Endothelial cell of umbilical vein (primary cell): Measurements from ENCODE around the gene TERF2IP. TPM values are rescaled to one million over a fixed set of nuclear protein-coding genes. Genes with fewer than 3 reads are reported as not detected.

Experiments used
- Bru-seq: library from RNA; stranded (reverse); fragments of 400-500 nt; gene quantifications from one replicate; lab custom pipeline; 2021; lab: Mats Ljungman, UMichigan
- BruChase-seq, 2 experiments: library from RNA; stranded (reverse); fragments of 400-500 nt; gene quantifications; one replicate each; lab custom pipeline; 2021; lab: Mats Ljungman, UMichigan
- BruUV-seq: library from RNA; stranded (reverse); fragments of 400-500 nt; replicated peaks from 2 replicates; lab custom pipeline; 2021; lab: Mats Ljungman, UMichigan
- CTCF ChIA-PET: fragments of 300-600, 350-600 bp; sonication (Branson Sonifier 250); formaldehyde crosslinking; loops from one replicate; lab custom pipeline; 2021; ENCODE audit warnings: antibody characterized with exemption, inconsistent platforms; lab: Charles Lee
- POLR2A ChIA-PET: fragments of 300-600, 350-600 bp; sonication (Branson Sonifier 250); formaldehyde crosslinking; loops from one replicate; lab custom pipeline; 2021; ENCODE audit warnings: antibody characterized with exemption, inconsistent platforms; lab: Charles Lee
- DNase-seq: peaks from one replicate; pipeline ENCODE4 v3.0.0-alpha.2; 2011; ENCODE audit warnings: low read depth, low spot score
- FAIRE-seq: peaks from 2 replicates; lab custom pipeline; 2011; peaks lifted over from hg19 to GRCh38; lab: Jason Lieb, UNC
- H2AFZ ChIP-seq: 2 replicates; pipeline ENCODE4 v1.6.0; 2012; ENCODE audit warnings: low read depth, low read length, control low read depth, inconsistent platforms
- H3K27ac ChIP-seq: 2 replicates; pipeline ENCODE4 v1.5.1; 2011; ENCODE audit warnings: low read depth, mild to moderate bottlenecking, control low read depth, low read length, moderate library complexity; ENCODE audit not compliant: insufficient read depth
- H3K27me3 ChIP-seq, 2 experiments: 2 replicates each; pipeline versions ENCODE4 v1.6.0 to v1.6.1; 2011; ENCODE audit warnings: low read length in 2 of 2, mixed read lengths in 1 of 2; ENCODE audit not compliant: control insufficient read depth in 2 of 2, insufficient read depth in 2 of 2
- H3K36me3 ChIP-seq, 2 experiments: 2 replicates in 1 of 2; 3 replicates in 1 of 2; pipeline ENCODE4 v1.5.1; 2011; ENCODE audit warnings: low read length in 2 of 2, mild to moderate bottlenecking in 1 of 2, moderate library complexity in 1 of 2; ENCODE audit not compliant: control insufficient read depth in 2 of 2, insufficient read depth in 2 of 2; ENCODE audit errors: extremely low read depth in 1 of 2
- H3K4me1 ChIP-seq: 3 replicates; pipeline ENCODE4 v1.5.1; 2011; ENCODE audit warnings: mild to moderate bottlenecking, low read length; ENCODE audit not compliant: control insufficient read depth, insufficient read depth; ENCODE audit errors: extremely low read depth
- H3K4me2 ChIP-seq: 2 replicates; pipeline ENCODE4 v1.6.1; 2011; ENCODE audit warnings: low read length, control low read depth, mixed read lengths; ENCODE audit not compliant: insufficient read depth
- H3K4me3 ChIP-seq, 3 experiments: fragments of 200-600 bp in 1 of 3; sonication (generic), shearing (Covaris generic) in 1 of 3; replicated peaks in 1 of 3; 2 replicates each; pipeline ENCODE4 v1.5.1; 2011 to 2016; ENCODE audit warnings: control low read depth in 3 of 3, low read length in 3 of 3, mild to moderate bottlenecking in 2 of 3, inconsistent platforms in 1 of 3, low read depth in 1 of 3, moderate library complexity in 1 of 3; ENCODE audit not compliant: insufficient read depth in 1 of 3
- H3K79me2 ChIP-seq: 2 replicates; pipeline ENCODE4 v1.6.0; 2012; ENCODE audit warnings: low read length, inconsistent platforms; ENCODE audit not compliant: control insufficient read depth, insufficient read depth
- H3K9ac ChIP-seq: replicated peaks from 2 replicates; pipeline ENCODE3; 2011; ENCODE audit warnings: low read length, control low read depth; ENCODE audit not compliant: insufficient read depth; ENCODE audit errors: extremely low read depth
- H3K9me1 ChIP-seq: replicated peaks from 3 replicates; pipeline ENCODE4 v1.6.0; 2011; ENCODE audit warnings: mild to moderate bottlenecking, low read length; ENCODE audit not compliant: control insufficient read depth, insufficient read depth; ENCODE audit errors: extremely low read depth
- H3K9me3 ChIP-seq: replicated peaks from 2 replicates; pipeline ENCODE4 v1.5.1; 2012; ENCODE audit warnings: low read length, inconsistent platforms; ENCODE audit not compliant: control insufficient read depth, insufficient read depth
- H4K20me1 ChIP-seq: replicated peaks from 2 replicates; pipeline ENCODE3; 2011; ENCODE audit warnings: mild to moderate bottlenecking, low read length; ENCODE audit not compliant: control insufficient read depth, insufficient read depth; ENCODE audit errors: extremely low read depth
- EZH2 ChIP-seq: IDR thresholded peaks from 2 replicates; pipeline ENCODE4 v1.6.1; 2012; ENCODE audit warnings: borderline replicate concordance, low read depth, mild to moderate bottlenecking, moderate library complexity, low read length, inconsistent platforms; ENCODE audit not compliant: severe bottlenecking
- FOS ChIP-seq: IDR thresholded peaks from 2 replicates; pipeline ENCODE4 v1.6.1; 2011; ENCODE audit warnings: mild to moderate bottlenecking, low read length, moderate library complexity, borderline replicate concordance; ENCODE audit not compliant: insufficient read depth
- GATA2 ChIP-seq: IDR thresholded peaks from 2 replicates; pipeline ENCODE4 v1.7.0; 2011; ENCODE audit warnings: low read depth, mild to moderate bottlenecking, moderate library complexity, mixed read lengths, low read length; ENCODE audit not compliant: insufficient read length, insufficient read depth
- JUN ChIP-seq: IDR thresholded peaks from 2 replicates; pipeline ENCODE4 v1.6.1; 2011; ENCODE audit warnings: borderline replicate concordance, low read depth; ENCODE audit not compliant: insufficient read length, insufficient read depth
- MYC ChIP-seq: IDR thresholded peaks from one replicate; pipeline ENCODE4 v1.6.1; 2011; ENCODE audit warnings: mild to moderate bottlenecking, low read depth, low read length
- POLR2A ChIP-seq: IDR thresholded peaks from 2 replicates; pipeline ENCODE4 v1.6.1; 2012; ENCODE audit warnings: low read depth, mild to moderate bottlenecking, control low read depth, low read length
- POLR2AphosphoS5 ChIP-seq: IDR thresholded peaks from 2 replicates; pipeline ENCODE4 v1.6.1; 2012; ENCODE audit warnings: low read depth, mild to moderate bottlenecking, control low read depth, low read length, moderate library complexity; ENCODE audit not compliant: insufficient read depth
- dilution Hi-C: fragments of 300-500 bp; cut with MboI; formaldehyde crosslinking; loops from one replicate; pipeline ENCODE4 v1.15.0; 2019; ENCODE audit warnings: low sequenced_read_pairs; ENCODE audit not compliant: extremely low pct_ligation_motif_present
- intact Hi-C: fragments of 100-400 bp; cut with micrococcal nuclease; formaldehyde crosslinking; loops from one replicate; pipeline ENCODE4 v1.10.0; 2022
- long read RNA-seq: library from polyadenylated mRNA; stranded (forward); transcript quantifications from one replicate; pipeline ENCODE4 v2.0.0, GENCODE V29; 2021
- polyA minus RNA-seq, 3 experiments: library from RNA; depleted of rRNA, polyadenylated mRNA; stranded (reverse); fragments of >200 nt; gene quantifications; 1 replicate in 1 of 3; 2 replicates in 2 of 3; pipeline ENCODE4 v1.2.3, GENCODE V29; 2011
- polyA plus RNA-seq, 4 experiments: library from polyadenylated mRNA; depleted of rRNA in 3 of 4; stranded (reverse) in 3 of 4; unstranded in 1 of 4; fragments of >200 nt; gene quantifications; 2 replicates each; pipeline versions ENCODE4 v1.2.1 to v1.2.3, GENCODE V29; 2011 to 2012; ENCODE audit warnings: missing spikeins in 1 of 4
- total RNA-seq: library from RNA; stranded (reverse); gene quantifications from 2 replicates; pipeline ENCODE4 v1.2.3, GENCODE V29; 2021
- TF ChIP-seq, protein P1 (sequence below), 2 donors: IDR thresholded peaks; 1 replicate in 1 of 2; 2 replicates in 1 of 2; pipeline ENCODE4 v1.5.1; 2011; ENCODE audit warnings: low read length in 2 of 2, mild to moderate bottlenecking in 2 of 2, moderate library complexity in 2 of 2, control low read depth in 1 of 2, inconsistent platforms in 1 of 2, low read depth in 1 of 2; ENCODE audit not compliant: insufficient read depth in 1 of 2; ENCODE audit errors: extremely low read depth in 1 of 2
- TF ChIP-seq, protein P2 (sequence below): IDR thresholded peaks from 2 replicates; pipeline ENCODE4 v1.6.1; 2011; ENCODE audit not compliant: insufficient read depth, insufficient read length

The TERF2IP gene, protein sequence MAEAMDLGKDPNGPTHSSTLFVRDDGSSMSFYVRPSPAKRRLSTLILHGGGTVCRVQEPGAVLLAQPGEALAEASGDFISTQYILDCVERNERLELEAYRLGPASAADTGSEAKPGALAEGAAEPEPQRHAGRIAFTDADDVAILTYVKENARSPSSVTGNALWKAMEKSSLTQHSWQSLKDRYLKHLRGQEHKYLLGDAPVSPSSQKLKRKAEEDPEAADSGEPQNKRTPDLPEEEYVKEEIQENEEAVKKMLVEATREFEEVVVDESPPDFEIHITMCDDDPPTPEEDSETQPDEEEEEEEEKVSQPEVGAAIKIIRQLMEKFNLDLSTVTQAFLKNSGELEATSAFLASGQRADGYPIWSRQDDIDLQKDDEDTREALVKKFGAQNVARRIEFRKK
- total RNA-seq (40.7 and 41.5 TPM in 2 replicates), polyA plus RNA-seq (17.3 and 19.0 TPM in 2 replicates), polyA minus RNA-seq (8.0 and 9.7 TPM in 2 replicates), Bru-seq, nascent RNA (percentile 89 among the genes with signal in this experiment), BruChase-seq, experiment 1, labeled RNA remaining after a 6-hour chase (percentile 89 among the genes with signal in this experiment), BruChase-seq, experiment 2, labeled RNA remaining after a 2-hour chase (percentile 92 among the genes with signal in this experiment)
- 23.6 and 25.3 TPM in 2 replicates for polyA plus RNA-seq (2011; cell fraction: cytosol; rRNA removed)
- polyA plus RNA-seq (2011; cell fraction: nucleus; rRNA removed), result 15.0 and 22.1 TPM in 2 replicates
- polyA plus RNA-seq (2012), result 48.8 and 49.3 TPM in 2 replicates
- polyA minus RNA-seq (2011; cell fraction: cytosol; rRNA and poly(A)+ RNA removed), result 11.8 TPM
- polyA minus RNA-seq (2011; cell fraction: nucleus; rRNA and poly(A)+ RNA removed), result 11.5 and 11.9 TPM in 2 replicates
- long read RNA-seq, transcript TERF2IP-201 (3 exons, 2,118 nt), result major isoform, 229 of 253 reads
- long read RNA-seq, partial matches to known transcripts, result 5 of 253 reads
- long read RNA-seq, other reads (novel, unspliced or antisense), result 18 of 253 reads

GRCh38 chr16:75647492-75648264 is at the start of gene TERF2IP, which contains the start of gene KARS1:
Gene TERF2IP, plus strand, starts transcription at chr16:75647773. Its CDS starts 110 bp downstream, at chr16:75647883.
Gene KARS1, minus strand, starts transcription at chr16:75647665. Its CDS starts 26 bp downstream, at chr16:75647639.
- peak within 1 kb of the TSS; percentile 99 for H3K4me2 ChIP-seq
- H3K27ac ChIP-seq, result peak within 1 kb of the TSS; percentile 67
- no peaks in the 10 kb centered on the region for H3K9me3 ChIP-seq
- peaks cover 0 to 3% of the 10 kb centered on the region in 2 experiments for H3K36me3 ChIP-seq
- dilution Hi-C loops, result no loop called here
- FAIRE-seq, result peak; percentile 76
- intact Hi-C loops, result loop anchor here (1.0 to 5.0 kb wide), 8 partner anchors 19 to 1543 kb away; partner anchors contain the start of genes ADAT1, GABARAPL2 and TMEM170A
- ChIA-PET CTCF (interaction anchor here (0.6 to 1.3 kb wide), 7 partner anchors 15 to 1524 kb away, joined by 3 to 8 read pairs (median 3); partner anchors contain the start of gene ADAT1), POLR2A (interaction anchor here (0.7 to 1.5 kb wide), 5 partner anchors 19 to 184 kb away, joined by 3 to 12 read pairs (median 4); partner anchors contain the start of gene ADAT1)
- H3K79me2 ChIP-seq, result peaks cover 89% of the 10 kb centered on the region
- H3K4me3 ChIP-seq, result peak within 1 kb of the TSS; percentile 95 to 98 (median 98)
- TF ChIP-seq POLR2AphosphoS5 (peak; percentile 91), GATA2 (no peak), MYC (no peak), POLR2A (peak; percentile 92), FOS (no peak), JUN (no peak), EZH2 (no peak)
- TF ChIP-seq, protein P1, sequence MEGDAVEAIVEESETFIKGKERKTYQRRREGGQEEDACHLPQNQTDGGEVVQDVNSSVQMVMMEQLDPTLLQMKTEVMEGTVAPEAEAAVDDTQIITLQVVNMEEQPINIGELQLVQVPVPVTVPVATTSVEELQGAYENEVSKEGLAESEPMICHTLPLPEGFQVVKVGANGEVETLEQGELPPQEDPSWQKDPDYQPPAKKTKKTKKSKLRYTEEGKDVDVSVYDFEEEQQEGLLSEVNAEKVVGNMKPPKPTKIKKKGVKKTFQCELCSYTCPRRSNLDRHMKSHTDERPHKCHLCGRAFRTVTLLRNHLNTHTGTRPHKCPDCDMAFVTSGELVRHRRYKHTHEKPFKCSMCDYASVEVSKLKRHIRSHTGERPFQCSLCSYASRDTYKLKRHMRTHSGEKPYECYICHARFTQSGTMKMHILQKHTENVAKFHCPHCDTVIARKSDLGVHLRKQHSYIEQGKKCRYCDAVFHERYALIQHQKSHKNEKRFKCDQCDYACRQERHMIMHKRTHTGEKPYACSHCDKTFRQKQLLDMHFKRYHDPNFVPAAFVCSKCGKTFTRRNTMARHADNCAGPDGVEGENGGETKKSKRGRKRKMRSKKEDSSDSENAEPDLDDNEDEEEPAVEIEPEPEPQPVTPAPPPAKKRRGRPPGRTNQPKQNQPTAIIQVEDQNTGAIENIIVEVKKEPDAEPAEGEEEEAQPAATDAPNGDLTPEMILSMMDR (IDR thresholded peaks at IDR 0.05; ENCODE audit: extremely low read depth in 1 of 2, insufficient read depth in 1 of 2, low read depth in 1 of 2, low read length in 2 of 2), result no peak
- TF ChIP-seq, protein P2, sequence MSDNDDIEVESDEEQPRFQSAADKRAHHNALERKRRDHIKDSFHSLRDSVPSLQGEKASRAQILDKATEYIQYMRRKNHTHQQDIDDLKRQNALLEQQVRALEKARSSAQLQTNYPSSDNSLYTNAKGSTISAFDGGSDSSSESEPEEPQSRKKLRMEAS, result no peak
- H3K27me3 ChIP-seq, result no peaks in the 10 kb centered on the region
- peak within 1 kb of the TSS; percentile 93 for H2AFZ ChIP-seq
- no peaks in the 10 kb centered on the region for H3K9me1 ChIP-seq
- peak within 1 kb of the TSS; percentile 94 for H3K9ac ChIP-seq
- H4K20me1 ChIP-seq, result peaks cover 6% of the 10 kb centered on the region
- no TSS peak for BruUV-seq
- H3K4me1 ChIP-seq, result peaks cover 32% of the 10 kb centered on the region
- DNase-seq, result peak; percentile 97
